GM12878 (cell line): ENCODE data around the gene KHNYN. TPM values are rescaled to one million over a fixed set of nuclear protein-coding genes. Genes with fewer than 3 reads are reported as not detected.

Experiments used
- ATAC-seq: fragments of 200-7000 bp; cut with Tn5 transposase; 3 replicates; pipeline ENCODE4 v1.9.1; 2020; ENCODE audit warnings: mild to moderate bottlenecking, moderate library complexity
- BruUV-seq: library from RNA; stranded (reverse); fragments of 400-500 nt; replicated peaks from 2 replicates; lab custom pipeline; 2021; lab: Mats Ljungman, UMichigan
- CTCF ChIA-PET: fragments of 300-600 bp; sonication (Branson Sonifier 250); formaldehyde crosslinking; extraction: SDS; loops from one replicate; lab custom pipeline; 2021; ENCODE audit warnings: inconsistent platforms; lab: Yijun Ruan, JAX
- POLR2A ChIA-PET: fragments of 350-600 bp; formaldehyde crosslinking; extraction: SDS; loops from one replicate; lab custom pipeline; 2021; ENCODE audit warnings: inconsistent platforms; lab: Charles Lee
- RAD21 ChIA-PET: fragments of 300-600 bp; sonication (Branson Sonifier 250); formaldehyde crosslinking; loops from one replicate; lab custom pipeline; 2023; ENCODE audit warnings: antibody characterized with exemption; ENCODE audit not compliant: unreplicated experiment; lab: Charles Lee
- SMC1A ChIA-PET: fragments of 300-600 bp; sonication (Branson Sonifier 250); formaldehyde crosslinking; loops from one replicate; lab custom pipeline; 2023; ENCODE audit not compliant: unreplicated experiment, uncharacterized antibody; lab: Charles Lee
- DNase-seq: peaks from one replicate; pipeline ENCODE4 v3.0.0-alpha.2; 2011; ENCODE audit warnings: low read depth, low spot score
- FAIRE-seq: peaks from 3 replicates; lab custom pipeline; 2011; peaks lifted over from hg19 to GRCh38; lab: Jason Lieb, UNC
- H2AFZ ChIP-seq: 2 replicates; pipeline ENCODE4 v1.6.0; 2011; ENCODE audit warnings: low read depth, low read length, control low read depth; ENCODE audit not compliant: control insufficient read depth
- H3K27ac ChIP-seq: 2 replicates; pipeline ENCODE4 v1.5.1; 2011; ENCODE audit warnings: control low read depth; ENCODE audit not compliant: control insufficient read depth, insufficient read depth
- H3K27me3 ChIP-seq, 2 experiments: replicated peaks in 1 of 2; 2 replicates each; pipeline versions ENCODE4 v1.6.0 to v1.6.1; 2011; ENCODE audit warnings: low read length in 1 of 2; ENCODE audit not compliant: control insufficient read depth in 2 of 2, insufficient read depth in 2 of 2
- H3K36me3 ChIP-seq, 2 experiments: 2 replicates each; pipeline ENCODE4 v1.5.1; 2011; ENCODE audit warnings: low read length in 1 of 2; ENCODE audit not compliant: control insufficient read depth in 2 of 2, insufficient read depth in 2 of 2
- H3K4me1 ChIP-seq: 2 replicates; pipeline ENCODE4 v1.6.1; 2011; ENCODE audit warnings: mild to moderate bottlenecking, low read length, moderate library complexity, mixed read lengths; ENCODE audit not compliant: control insufficient read depth, insufficient read depth
- H3K4me2 ChIP-seq: 2 replicates; pipeline ENCODE4 v1.6.0; 2011; ENCODE audit warnings: control low read depth; ENCODE audit not compliant: control insufficient read depth, insufficient read depth
- H3K4me3 ChIP-seq: fragments of 200-600 bp; sonication (generic); 2 replicates; pipeline ENCODE4 v1.5.1; 2016
- H3K79me2 ChIP-seq: 2 replicates; pipeline ENCODE4 v1.6.0; 2011; ENCODE audit warnings: low read length; ENCODE audit not compliant: control insufficient read depth, insufficient read depth
- H3K9ac ChIP-seq: 2 replicates; pipeline ENCODE4 v1.8.0; 2011; ENCODE audit warnings: low read length, control low read depth, mixed read lengths; ENCODE audit not compliant: control insufficient read depth, insufficient read depth
- H3K9me3 ChIP-seq: replicated peaks from 3 replicates; pipeline ENCODE4 v1.5.1; 2011; ENCODE audit warnings: mild to moderate bottlenecking, low read length; ENCODE audit not compliant: control insufficient read depth, insufficient read depth
- H4K20me1 ChIP-seq: 2 replicates; pipeline ENCODE4 v1.6.0; 2011; ENCODE audit not compliant: control insufficient read depth, insufficient read depth
- JUNB ChIP-seq: IDR thresholded peaks from 2 replicates; pipeline ENCODE4 v1.6.1; 2016; ENCODE audit warnings: antibody characterized with exemption, mild to moderate bottlenecking
- KDM1A ChIP-seq: fragments of 200-600 bp; sonication (generic); IDR thresholded peaks from 2 replicates; pipeline ENCODE4 v1.6.1; 2016; ENCODE audit warnings: borderline replicate concordance
- PML ChIP-seq: IDR thresholded peaks from 2 replicates; pipeline ENCODE4 v1.6.1; 2012; ENCODE audit warnings: low read length, inconsistent platforms
- RFX5 ChIP-seq: IDR thresholded peaks from 2 replicates; pipeline ENCODE4 v1.6.1; 2011; ENCODE audit warnings: low read depth, low read length, improper control_type of control experiment
- SPI1 ChIP-seq: IDR thresholded peaks from 2 replicates; pipeline ENCODE4 v1.6.1; 2011; ENCODE audit warnings: low read depth, mild to moderate bottlenecking, low read length, moderate library complexity, borderline replicate concordance; ENCODE audit not compliant: insufficient read depth
- ZNF207 ChIP-seq: fragments of 450-650 bp; IDR thresholded peaks from 2 replicates; pipeline ENCODE4 v1.6.1; 2014; ENCODE audit warnings: antibody characterized with exemption, mild to moderate bottlenecking, borderline replicate concordance
- WGBS: methylation state at CpG from one replicate; pipeline ENCODE4 v1.1.6; 2016; ENCODE audit warnings: low lambda C conversion rate; ENCODE audit not compliant: insufficient replicate concordance, insufficient coverage; ENCODE audit errors: missing lambda C conversion rate; 5-methylcytosine and 5-hydroxymethylcytosine counted together
- in situ Hi-C: fragments of 300-500 bp; cut with MboI; formaldehyde crosslinking; loops from 9 replicates; pipeline ENCODE4 v1.14.3; 2018; ENCODE audit warnings: mixed read lengths
- intact Hi-C: fragments of 100-400 bp; cut with micrococcal nuclease; formaldehyde crosslinking; loops from one replicate; pipeline ENCODE4 v1.14.2; 2022; ENCODE audit not compliant: unreplicated experiment
- polyA plus RNA-seq, 11 experiments: library from polyadenylated mRNA; depleted of rRNA in 4 of 11; unstranded in 6 of 11; stranded (reverse) in 5 of 11; fragments of >200 nt; fragmentation: Nextera tagmentation in 4 of 11; fragmentation: Illumina TruSeq in 1 of 11; extraction: Ambion mirVana in 4 of 11; extraction: Trizol in 1 of 11; gene quantifications; 1 replicate in 1 of 11; 2 replicates in 10 of 11; pipeline versions ENCODE4 v1.2.1 to v1.2.3, GENCODE V29; 2011 to 2016; ENCODE audit warnings: inconsistent platforms in 2 of 11, missing spikeins in 2 of 11, low read depth in 1 of 11
- total RNA-seq, 4 experiments: library from RNA; depleted of rRNA in 3 of 4; stranded (reverse); fragments of >200 nt in 3 of 4; fragmentation: Illumina TruSeq in 1 of 4; extraction: Trizol in 1 of 4; gene quantifications; 2 replicates each; pipeline versions ENCODE4 v1.2.1 to v1.2.3, GENCODE V29; 2013 to 2021
- TF ChIP-seq, protein P1 (sequence below): fragments of 450-650 bp; IDR thresholded peaks from 2 replicates; pipeline ENCODE4 v1.6.1; 2017; ENCODE audit warnings: mild to moderate bottlenecking

The KHNYN gene
- total and polyA plus RNA-seq, 10 of the 15 experiments (the other 5 are each of a cell fraction or from before 2014, with no cell fraction given) = 1.4 to 34.7 (median 21.5) TPM

DNA sequence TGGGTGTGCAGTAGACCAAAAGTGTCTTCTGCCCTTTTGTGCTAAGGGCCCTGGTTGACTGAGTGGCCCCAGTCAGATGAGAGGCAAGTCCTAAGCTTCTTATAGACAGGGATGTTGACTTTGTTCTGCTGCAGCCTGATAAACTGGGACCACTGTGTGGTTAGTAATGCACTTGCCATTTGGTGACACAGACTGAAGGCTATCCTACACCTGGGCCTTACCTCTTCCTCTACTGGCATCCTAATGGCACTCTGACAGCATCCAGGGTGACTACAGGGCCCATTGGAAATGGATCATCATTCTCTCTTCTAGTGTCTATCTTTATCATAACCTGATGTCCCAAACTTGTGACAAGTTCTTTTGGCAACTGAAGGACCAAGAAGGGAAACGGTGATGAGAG, 9.5 kb downstream of the KHNYN start:
- H3K36me3 ChIP-seq = peaks cover 9 to 24% of the 10 kb centered on the region in 2 experiments
- no peak overlapping the region for H2AFZ ChIP-seq
- H3K4me1 ChIP-seq = peaks cover 14% of the 10 kb centered on the region
- peaks cover 19% of the 10 kb centered on the region for H3K79me2 ChIP-seq
- TF ChIP-seq, protein P1, sequence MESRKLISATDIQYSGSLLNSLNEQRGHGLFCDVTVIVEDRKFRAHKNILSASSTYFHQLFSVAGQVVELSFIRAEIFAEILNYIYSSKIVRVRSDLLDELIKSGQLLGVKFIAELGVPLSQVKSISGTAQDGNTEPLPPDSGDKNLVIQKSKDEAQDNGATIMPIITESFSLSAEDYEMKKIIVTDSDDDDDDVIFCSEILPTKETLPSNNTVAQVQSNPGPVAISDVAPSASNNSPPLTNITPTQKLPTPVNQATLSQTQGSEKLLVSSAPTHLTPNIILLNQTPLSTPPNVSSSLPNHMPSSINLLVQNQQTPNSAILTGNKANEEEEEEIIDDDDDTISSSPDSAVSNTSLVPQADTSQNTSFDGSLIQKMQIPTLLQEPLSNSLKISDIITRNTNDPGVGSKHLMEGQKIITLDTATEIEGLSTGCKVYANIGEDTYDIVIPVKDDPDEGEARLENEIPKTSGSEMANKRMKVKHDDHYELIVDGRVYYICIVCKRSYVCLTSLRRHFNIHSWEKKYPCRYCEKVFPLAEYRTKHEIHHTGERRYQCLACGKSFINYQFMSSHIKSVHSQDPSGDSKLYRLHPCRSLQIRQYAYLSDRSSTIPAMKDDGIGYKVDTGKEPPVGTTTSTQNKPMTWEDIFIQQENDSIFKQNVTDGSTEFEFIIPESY = no peak
- TF ChIP-seq SPI1 (no peak), PML (no peak), ZNF207 (no peak), JUNB (no peak), RFX5 (no peak), KDM1A (no peak)
- ChIA-PET CTCF (interaction anchor here (11.4 kb wide), 1 partner anchor 105 kb away, joined by 220 read pairs; the partner anchor contains the start of genes ADCY4 and RIPK3), POLR2A (interaction anchor here (4.5 kb wide), 1 partner anchor 8 kb away, joined by 38 read pairs; the partner anchor contains the start of genes CBLN3 and KHNYN), RAD21 (interaction anchor here (2.7 kb wide), 1 partner anchor 106 kb away, joined by 6 read pairs; no protein-coding TSS in a partner anchor), SMC1A (interaction anchor here (2.2 to 3.3 kb wide), 2 partner anchors 9 to 107 kb away, joined by 5 to 17 read pairs; partner anchors contain the start of genes CBLN3 and KHNYN)
- no peak overlapping the region for H3K9ac ChIP-seq
- WGBS = 100% methylated on average over 1 of the region's 1 CpG
- FAIRE-seq = no peak
- no peak overlapping the region for H3K4me2 ChIP-seq
- BruUV-seq = no TSS peak
- H3K4me3 ChIP-seq = no peak overlapping the region
- no peaks in the 10 kb centered on the region for H3K9me3 ChIP-seq
- intact Hi-C loops = no loop called here
- no peak for ATAC-seq
- DNase-seq = no peak
- in situ Hi-C loops = loop anchor here (5.0 to 10.0 kb wide), 2 partner anchors 197 to 1134 kb away; partner anchors contain the start of genes BCL2L2, PPP1R3E and TINF2
- H4K20me1 ChIP-seq = no peaks in the 10 kb centered on the region
- no peak overlapping the region for H3K27ac ChIP-seq
- H3K27me3 ChIP-seq = no peaks in the 10 kb centered on the region
